B cell (primary cell): ENCODE results near the gene CTH.

Experiments
- EZH2 ChIP-seq: IDR thresholded peaks from 2 replicates; pipeline ENCODE4 v1.6.1; 2012; ENCODE audit warnings: borderline replicate concordance, low read depth, mild to moderate bottlenecking, moderate library complexity, low read length; ENCODE audit not compliant: insufficient read depth, poor library complexity, severe bottlenecking
- TF ChIP-seq, protein P1 (sequence below): fragments of 200-600 bp; IDR thresholded peaks from one replicate; pipeline ENCODE4 v1.8.0; 2022; ENCODE audit warnings: antibody characterized with exemption, mild to moderate bottlenecking

GRCh38 chr1:70431874-70432273 is 20.8 kb downstream of the CTH start:
- no peak for TF ChIP-seq EZH2
- TF ChIP-seq, protein P1, sequence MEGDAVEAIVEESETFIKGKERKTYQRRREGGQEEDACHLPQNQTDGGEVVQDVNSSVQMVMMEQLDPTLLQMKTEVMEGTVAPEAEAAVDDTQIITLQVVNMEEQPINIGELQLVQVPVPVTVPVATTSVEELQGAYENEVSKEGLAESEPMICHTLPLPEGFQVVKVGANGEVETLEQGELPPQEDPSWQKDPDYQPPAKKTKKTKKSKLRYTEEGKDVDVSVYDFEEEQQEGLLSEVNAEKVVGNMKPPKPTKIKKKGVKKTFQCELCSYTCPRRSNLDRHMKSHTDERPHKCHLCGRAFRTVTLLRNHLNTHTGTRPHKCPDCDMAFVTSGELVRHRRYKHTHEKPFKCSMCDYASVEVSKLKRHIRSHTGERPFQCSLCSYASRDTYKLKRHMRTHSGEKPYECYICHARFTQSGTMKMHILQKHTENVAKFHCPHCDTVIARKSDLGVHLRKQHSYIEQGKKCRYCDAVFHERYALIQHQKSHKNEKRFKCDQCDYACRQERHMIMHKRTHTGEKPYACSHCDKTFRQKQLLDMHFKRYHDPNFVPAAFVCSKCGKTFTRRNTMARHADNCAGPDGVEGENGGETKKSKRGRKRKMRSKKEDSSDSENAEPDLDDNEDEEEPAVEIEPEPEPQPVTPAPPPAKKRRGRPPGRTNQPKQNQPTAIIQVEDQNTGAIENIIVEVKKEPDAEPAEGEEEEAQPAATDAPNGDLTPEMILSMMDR = no peak
